ENCODE results near the gene CEP20.
A peak's percentile ranks its signal among the peaks of the same experiment; 100 is the strongest.
"Not testable (repeated sequence)": the region's sequence is repeated elsewhere in the genome, so short reads cannot be mapped to it uniquely, and the experiment has no call there.

The CEP20 gene, protein sequence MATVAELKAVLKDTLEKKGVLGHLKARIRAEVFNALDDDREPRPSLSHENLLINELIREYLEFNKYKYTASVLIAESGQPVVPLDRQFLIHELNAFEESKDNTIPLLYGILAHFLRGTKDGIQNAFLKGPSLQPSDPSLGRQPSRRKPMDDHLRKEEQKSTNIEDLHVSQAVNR

DNA sequence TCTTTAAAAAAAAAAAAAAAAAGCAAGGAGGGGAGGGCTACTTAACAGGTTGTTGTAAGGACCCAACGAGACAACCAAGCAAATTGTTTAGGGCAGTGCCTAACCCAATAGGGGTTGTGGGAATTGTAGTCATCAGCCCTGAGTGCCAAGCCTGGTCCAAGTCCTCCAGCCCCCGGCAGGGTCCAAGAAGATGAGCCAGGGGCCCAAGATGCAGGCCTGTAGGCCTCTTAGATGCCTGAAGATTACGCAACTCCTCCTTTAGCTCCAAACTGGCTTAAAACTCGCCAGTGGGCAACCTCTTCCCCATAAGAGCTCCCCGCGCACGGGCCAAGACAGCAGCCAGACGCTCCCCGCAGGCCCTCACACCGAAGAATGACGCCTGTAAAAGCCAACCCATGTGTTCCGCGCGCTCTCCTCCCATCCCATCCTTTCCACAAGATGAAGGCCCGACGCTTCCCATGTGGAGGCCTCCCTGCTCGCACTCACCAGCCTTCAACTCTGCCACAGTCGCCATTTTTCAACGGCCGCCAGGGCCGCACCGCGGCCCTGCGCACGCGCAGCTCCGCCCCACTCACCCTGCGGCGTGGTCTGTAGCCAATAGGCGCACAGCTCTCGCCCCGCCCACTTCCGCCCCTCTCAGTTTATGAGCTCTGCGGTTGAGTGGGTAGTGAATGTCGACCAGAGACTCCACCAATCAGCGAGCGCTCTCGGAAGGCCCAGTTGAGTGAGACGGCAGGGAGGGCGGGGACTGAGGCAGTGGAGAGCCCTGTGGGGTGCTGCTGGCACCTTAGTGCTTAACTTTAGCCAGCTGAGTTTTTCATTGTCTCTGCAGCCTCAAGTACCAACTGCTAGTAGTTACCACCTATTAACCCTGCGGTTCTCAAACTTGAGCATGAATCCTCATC lies at the start of gene CEP20:
Gene CEP20, minus strand, starts transcription at position 532 of the 905 bp plus-strand sequence. Its CDS starts 18 bp downstream, at position 514.
- peak; percentile 100 for DNase-seq

- peak in 1 of 2 donors; percentile 37 for DNase-seq
These were observed 48.4 kb upstream of the CEP20 start for GRCh38 chr16:15936809-15937208.

- no peak for DNase-seq
These were observed 46.6 kb upstream of the CEP20 start for GRCh38 chr16:15934991-15935390.

DNA sequence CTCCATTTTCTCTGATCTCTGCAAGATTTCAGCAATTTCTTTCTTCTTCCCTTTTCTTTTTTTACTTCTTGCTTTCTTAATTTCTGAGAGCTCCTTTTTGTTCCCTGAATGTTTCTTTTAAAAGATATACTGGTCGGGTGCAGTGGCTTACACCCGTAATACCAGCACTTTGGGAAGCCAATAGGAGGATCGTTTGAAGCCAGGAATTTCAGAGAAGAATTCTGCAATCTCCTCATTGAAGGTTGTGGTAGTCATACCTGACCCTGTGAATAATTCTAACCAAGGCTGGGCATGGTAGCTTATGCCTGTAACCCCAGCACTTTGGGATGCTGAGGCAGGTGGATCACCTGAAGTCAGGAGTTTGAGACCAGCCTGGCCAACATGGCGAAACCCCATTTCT lies 45.4 kb upstream of the CEP20 start:
- DNase-seq = no peak

GRCh38 chr16:15932939-15933338 lies 44.5 kb upstream of the CEP20 start:
- DNase-seq = no peak

DNA sequence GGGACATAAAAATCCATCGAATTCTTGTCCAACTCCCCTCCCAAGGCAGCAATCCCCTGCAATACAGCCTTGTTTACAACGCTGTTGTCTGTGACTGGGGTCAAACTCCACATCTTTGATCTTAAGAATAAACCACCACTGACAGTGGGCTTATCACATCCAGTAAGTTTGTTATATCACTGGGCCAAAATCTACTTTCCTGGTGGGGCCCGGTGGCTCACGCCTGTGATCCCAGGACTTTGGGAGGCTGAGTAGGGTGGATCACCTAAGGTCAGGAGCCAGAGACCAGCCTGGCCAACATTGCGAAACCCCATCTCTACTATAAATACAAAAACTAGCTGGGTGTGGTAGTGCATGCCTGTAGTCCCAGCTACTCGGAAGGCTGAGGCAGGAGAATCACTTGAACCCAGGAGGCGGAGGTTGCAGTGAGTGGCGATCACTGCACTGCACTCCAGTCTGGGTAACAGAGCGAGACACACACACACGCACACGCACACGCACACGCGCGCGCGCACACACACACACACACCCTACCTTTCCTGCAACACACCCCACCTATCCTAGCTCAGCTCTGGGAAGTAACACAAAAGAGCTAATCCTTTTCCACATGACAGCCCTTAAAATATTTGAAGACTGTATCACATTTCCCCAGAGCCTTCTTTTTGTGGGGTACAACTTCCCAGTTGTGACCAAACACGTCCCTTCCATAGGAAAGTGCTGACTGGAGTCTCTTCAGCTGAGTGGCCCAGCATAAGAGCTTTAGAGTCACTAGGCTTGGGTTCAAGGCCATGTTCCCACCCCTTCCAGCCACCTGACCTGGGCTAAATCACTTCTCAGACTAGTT lies 40.1 kb upstream of the CEP20 start:
- no peak for DNase-seq

DNA sequence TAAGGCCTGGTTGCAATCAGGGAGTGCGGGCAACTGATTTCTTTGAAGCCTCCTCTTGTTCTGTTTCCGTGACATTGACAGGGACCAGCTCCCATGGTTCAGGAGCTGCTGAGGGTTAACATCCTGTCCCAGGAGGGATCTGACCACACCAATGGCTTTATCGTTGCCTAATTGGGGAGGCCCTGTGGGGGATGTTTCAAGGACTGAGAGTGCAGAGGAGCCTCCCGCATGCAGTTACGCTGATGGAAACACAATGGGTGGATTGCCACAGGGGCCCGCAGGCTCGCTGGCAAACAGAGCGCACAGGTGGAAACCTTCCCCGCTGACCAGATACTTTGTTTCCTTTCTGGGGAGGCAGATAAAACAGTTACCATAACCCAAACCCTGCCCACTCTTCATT lies 37.2 kb upstream of the CEP20 start:
- no peak for DNase-seq

- DNase-seq = no peak
These were observed 36.6 kb upstream of the CEP20 start for GRCh38 chr16:15924996-15925395.

- no peak for DNase-seq
These were observed 30.9 kb upstream of the CEP20 start for GRCh38 chr16:15919331-15919730.

- not testable (repeated sequence) for DNase-seq
These were observed 29.9 kb upstream of the CEP20 start for GRCh38 chr16:15918314-15918713.

- no peak for DNase-seq
These were observed 27.9 kb upstream of the CEP20 start for GRCh38 chr16:15916323-15916722.

DNA sequence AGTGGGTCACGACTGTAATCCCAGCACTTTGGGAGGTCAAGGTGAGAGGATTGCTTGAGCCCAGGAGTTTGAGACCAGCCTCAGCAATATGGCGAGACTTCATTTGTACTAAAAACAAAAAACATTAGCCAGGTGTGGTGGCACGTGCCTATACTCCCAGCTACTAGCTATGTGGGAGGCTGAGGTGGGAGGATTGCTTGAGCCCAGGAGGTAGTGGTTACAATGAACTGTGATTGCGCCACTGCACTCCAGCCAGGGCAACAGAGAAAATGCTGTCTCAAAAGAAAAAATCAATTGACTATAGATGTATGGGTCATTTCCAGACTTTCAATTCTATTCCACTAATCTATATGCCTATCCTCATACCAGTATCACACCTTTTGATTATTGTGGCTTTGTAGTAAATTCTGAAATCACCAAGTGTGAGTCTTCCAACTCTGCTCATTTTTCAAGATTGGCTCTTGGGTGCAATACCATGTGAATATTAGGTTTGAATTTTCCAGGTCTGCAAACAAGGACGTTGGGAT lies 27.2 kb upstream of the CEP20 start:
- no peak for DNase-seq

DNA sequence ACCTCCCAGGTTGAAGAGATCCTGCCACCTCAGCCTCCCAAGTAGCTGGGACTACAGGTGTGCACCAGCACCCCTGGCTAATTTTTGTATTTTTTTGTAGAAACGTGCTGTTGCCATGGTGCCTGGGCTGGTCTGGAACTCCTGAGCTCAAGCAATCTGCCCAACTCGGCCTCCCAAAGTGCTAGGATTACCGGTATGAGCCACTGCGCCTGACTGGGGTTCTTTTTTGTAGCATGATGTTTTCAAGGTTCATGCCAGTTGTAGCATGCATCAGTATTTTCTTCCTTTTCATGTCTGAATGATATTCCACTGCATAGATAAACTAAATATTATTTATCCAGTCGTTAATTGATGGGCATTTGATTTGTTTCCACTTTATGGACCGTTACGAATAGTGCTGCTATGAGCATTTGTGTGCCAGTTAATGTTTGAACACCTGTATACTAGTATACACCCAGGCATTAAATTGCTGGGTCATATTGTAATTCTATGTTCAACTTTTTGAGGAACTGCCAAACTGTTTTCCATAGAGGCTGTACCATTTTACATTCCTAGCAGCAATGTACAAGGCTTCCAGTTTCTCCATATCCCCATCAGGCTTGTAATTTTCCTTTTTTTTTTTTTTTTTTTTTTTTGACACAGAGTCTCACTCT lies 24.8 kb upstream of the CEP20 start:
- no peak for DNase-seq

- no peak for DNase-seq
These were observed 22.8 kb upstream of the CEP20 start for GRCh38 chr16:15911198-15911597.

GRCh38 chr16:15907863-15908478 lies 19.6 kb upstream of the CEP20 start:
- peak; percentile 32 to 63 for DNase-seq

GRCh38 chr16:15906439-15906838 lies 18.0 kb upstream of the CEP20 start:
- no peak for DNase-seq

DNA sequence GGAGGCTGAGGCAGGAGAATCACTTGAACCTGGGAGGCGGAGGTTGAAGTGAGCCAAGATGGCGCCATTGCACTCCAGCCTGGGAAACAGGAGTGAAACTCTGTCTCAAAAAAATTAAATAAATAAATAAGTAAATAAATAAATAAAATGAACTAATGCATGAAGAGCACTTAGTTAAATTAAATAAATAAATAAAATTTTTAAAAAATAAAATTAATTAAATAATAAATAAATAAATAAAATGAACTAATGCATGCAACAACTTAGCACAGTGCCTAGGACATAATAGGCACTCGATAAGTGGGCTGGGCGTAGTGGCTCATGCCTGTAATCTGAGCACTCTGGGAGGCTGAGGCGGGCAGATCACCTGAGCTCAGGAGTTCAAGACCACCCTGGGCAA lies 15.6 kb upstream of the CEP20 start:
- DNase-seq = no peak

DNA sequence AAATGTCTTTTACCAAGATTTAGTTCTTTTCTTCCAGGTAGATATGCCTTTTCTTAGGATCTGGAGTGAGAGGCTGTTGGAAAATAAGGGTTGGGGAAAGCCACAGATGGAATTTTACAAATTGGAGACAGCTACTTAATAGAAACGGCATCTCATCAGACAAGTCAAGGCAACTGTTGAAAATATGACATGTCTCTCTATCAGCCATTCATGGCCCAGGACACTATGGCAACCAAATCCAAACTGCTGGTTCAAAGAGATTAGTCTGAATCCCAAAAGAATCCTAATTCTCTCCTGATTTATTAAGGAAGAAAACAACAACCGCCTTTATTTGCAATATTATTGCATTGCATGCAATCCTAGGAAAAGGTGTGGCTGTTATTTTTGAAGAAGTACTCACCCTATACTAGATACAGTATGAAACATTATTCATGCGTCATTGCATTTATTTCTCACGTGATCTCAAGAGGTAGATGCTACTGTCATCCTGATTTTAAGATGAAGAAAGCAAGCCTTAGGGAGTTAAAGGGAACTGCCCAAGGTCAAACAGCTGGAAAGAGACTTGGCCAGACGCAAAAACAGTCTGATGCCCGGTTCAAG lies 12.6 kb upstream of the CEP20 start:
- no peak for DNase-seq

GRCh38 chr16:15900357-15900756 lies 12.0 kb upstream of the CEP20 start:
- no peak for DNase-seq

DNA sequence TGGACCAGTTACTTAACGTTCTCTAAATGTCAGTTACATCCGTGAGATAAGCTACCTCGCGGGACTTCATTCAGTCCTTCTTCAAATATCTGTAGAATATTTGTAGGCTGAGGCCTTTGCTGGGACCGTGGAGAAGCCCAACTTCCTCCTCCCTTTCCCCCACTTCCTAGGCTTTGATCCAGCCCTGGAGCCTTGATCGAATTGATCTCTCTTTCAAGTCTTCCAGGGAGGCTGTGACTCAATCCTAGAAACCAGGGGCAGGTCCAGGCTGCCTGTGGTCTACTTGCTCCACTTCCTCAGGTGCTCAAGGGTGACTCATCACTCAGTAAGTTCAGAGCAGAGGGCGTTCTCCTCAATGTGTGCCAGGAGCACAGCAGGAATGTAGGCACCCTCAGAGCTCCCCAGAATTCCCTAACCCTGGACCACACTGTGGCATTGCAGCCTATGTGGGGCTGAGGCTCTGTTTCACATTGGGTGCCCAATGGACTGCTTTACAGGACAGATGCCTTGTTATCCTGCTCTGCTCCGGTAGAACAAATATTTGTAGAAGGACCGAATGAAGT lies 11.2 kb upstream of the CEP20 start:
- no peak for DNase-seq

- no peak for DNase-seq
These were observed 10.3 kb upstream of the CEP20 start for GRCh38 chr16:15898654-15899053.
